K562 (cell line): ENCODE measurements around the gene PPP1R14C. TPM values are rescaled to one million over a fixed set of nuclear protein-coding genes. Genes with fewer than 3 reads are reported as not detected.

Source experiments
- ADNP ChIP-seq: fragments of 200-800 bp; sonication (Bioruptor generic); IDR thresholded peaks from 2 replicates; pipeline ENCODE4 v1.6.1; 2016; ENCODE audit warnings: missing genetic modification characterization, missing compliant biosample characterization
- FOXP1 ChIP-seq: sonication (generic); formaldehyde crosslinking; IDR thresholded peaks from 2 replicates; pipeline ENCODE4 v1.8.0; 2022; ENCODE audit warnings: mild to moderate bottlenecking, missing genetic modification reagents
- KDM4B ChIP-seq, 2 experiments: fragments of 450-650 bp in 1 of 2; sonication (generic) in 1 of 2; IDR thresholded peaks; 2 replicates each; pipeline ENCODE4 v1.6.1; 2016 to 2017; ENCODE audit warnings: borderline replicate concordance in 2 of 2, antibody characterized with exemption in 1 of 2, low read depth in 1 of 2, mild to moderate bottlenecking in 1 of 2
- PCBP2 ChIP-seq: fragments of 200-400 bp; formaldehyde crosslinking; IDR thresholded peaks from 2 replicates; pipeline ENCODE4 v1.6.1; 2018; ENCODE audit warnings: low read length, low read depth, mild to moderate bottlenecking, moderate library complexity; ENCODE audit not compliant: poor library complexity, severe bottlenecking
- XRCC5 ChIP-seq: fragments of 200-400 bp; formaldehyde crosslinking; IDR thresholded peaks from 2 replicates; pipeline ENCODE4 v1.6.1; 2017; ENCODE audit warnings: low read depth, mild to moderate bottlenecking, low read length
- polyA plus RNA-seq, 8 experiments: library from polyadenylated mRNA; depleted of rRNA in 4 of 8; stranded (reverse) in 5 of 8; unstranded in 3 of 8; fragments of >200 nt; fragmentation: Nextera tagmentation in 2 of 8; fragmentation: Illumina TruSeq in 1 of 8; extraction: Ambion mirVana in 2 of 8; extraction: Trizol in 1 of 8; gene quantifications; 2 replicates each; pipeline versions ENCODE4 v1.2.1 to v1.2.3, GENCODE V29; 2011 to 2014; ENCODE audit warnings: inconsistent platforms in 1 of 8, missing spikeins in 1 of 8
- total RNA-seq, 7 experiments: library from RNA; depleted of rRNA in 6 of 7; stranded (reverse); fragments of >200 nt in 6 of 7; fragmentation: Illumina TruSeq in 2 of 7; extraction: Trizol in 2 of 7; gene quantifications; 2 replicates each; pipeline versions ENCODE4 v1.2.1 to v1.2.3, GENCODE V29; 2011 to 2021; ENCODE audit warnings: low replicate concordance in 1 of 7
- TF ChIP-seq, protein P1 (sequence below), 2 experiments: fragments of 450-650 bp; formaldehyde crosslinking in 1 of 2; IDR thresholded peaks; 2 replicates each; pipeline versions ENCODE4 v1.4.0 to v1.6.1; 2014 to 2020; ENCODE audit warnings: mild to moderate bottlenecking in 2 of 2, borderline replicate concordance in 1 of 2, low read depth in 1 of 2
- TF ChIP-seq, protein P2 (sequence below): fragments of 450-650 bp; IDR thresholded peaks from 2 replicates; pipeline ENCODE4 v1.6.1; 2018; ENCODE audit warnings: mild to moderate bottlenecking, low read depth; ENCODE audit not compliant: partially characterized antibody
- TF ChIP-seq, protein P3 (sequence below): fragments of 250-450 bp; sonication (Bioruptor Pico); IDR thresholded peaks from 2 replicates; pipeline ENCODE4 v1.4.0; 2020
- TF ChIP-seq, protein P4 (sequence below): fragments of 450-650 bp; formaldehyde crosslinking; IDR thresholded peaks from 2 replicates; pipeline ENCODE4 v1.4.0; 2020; ENCODE audit warnings: mild to moderate bottlenecking, moderate library complexity
- TF ChIP-seq, protein P5 (sequence below), 3 experiments: IDR thresholded peaks in 2 of 3; conservative IDR thresholded peaks in 1 of 3; 2 replicates each; pipeline ENCODE4 v1.5.1; 2011 to 2012; ENCODE audit warnings: low read length in 3 of 3, mild to moderate bottlenecking in 3 of 3, control low read depth in 2 of 3, improper control_type of control experiment in 1 of 3, inconsistent platforms in 1 of 3, low read depth in 1 of 3, mixed read lengths in 1 of 3, moderate library complexity in 1 of 3; ENCODE audit not compliant: insufficient read depth in 2 of 3

The PPP1R14C gene
- total and polyA plus RNA-seq, 9 of the 15 experiments (the other 6 are each of a cell fraction or from before 2014, with no cell fraction given) = 4.5 to 16.6 (median 11.9) TPM

DNA sequence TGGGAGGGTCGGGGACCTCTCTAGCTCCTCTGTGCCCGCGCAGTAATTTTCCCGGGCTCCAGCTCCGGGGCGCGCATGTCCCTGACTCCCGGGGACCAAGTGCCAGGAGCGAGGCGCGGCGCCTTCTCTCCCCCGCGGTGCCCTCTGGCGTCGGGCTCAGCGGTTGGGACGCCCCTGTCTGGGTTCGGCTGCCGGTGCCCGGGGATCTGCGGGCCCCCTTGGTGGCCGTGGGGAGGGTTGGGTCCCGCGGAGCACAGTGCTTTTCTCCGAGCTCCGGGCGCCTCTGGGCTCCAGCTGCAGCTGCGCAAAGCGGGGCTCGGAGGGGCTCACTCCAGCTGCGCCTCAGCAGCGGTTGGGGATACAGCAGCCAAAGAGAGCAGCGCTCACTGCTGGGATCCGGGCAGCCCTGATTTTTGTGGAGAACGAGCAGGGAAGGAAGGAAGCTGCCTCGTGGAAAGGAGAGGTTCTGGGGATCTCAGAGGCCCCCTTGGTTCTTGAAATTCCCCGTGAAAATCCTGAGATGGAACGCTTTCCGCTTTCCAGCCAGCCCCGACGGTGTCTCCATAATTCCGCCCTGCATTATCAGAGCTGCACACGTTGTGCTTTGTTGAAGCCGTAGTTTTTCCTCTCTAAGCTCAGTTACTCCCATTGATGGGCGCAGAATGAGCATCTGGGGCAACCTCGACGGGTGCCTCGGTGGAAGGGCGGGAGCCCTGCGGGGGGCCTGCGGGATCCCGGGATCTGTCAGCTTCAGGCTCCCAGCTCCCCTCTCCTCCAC, 861 bp downstream of the PPP1R14C start (continued):
- TF ChIP-seq, protein P1, sequence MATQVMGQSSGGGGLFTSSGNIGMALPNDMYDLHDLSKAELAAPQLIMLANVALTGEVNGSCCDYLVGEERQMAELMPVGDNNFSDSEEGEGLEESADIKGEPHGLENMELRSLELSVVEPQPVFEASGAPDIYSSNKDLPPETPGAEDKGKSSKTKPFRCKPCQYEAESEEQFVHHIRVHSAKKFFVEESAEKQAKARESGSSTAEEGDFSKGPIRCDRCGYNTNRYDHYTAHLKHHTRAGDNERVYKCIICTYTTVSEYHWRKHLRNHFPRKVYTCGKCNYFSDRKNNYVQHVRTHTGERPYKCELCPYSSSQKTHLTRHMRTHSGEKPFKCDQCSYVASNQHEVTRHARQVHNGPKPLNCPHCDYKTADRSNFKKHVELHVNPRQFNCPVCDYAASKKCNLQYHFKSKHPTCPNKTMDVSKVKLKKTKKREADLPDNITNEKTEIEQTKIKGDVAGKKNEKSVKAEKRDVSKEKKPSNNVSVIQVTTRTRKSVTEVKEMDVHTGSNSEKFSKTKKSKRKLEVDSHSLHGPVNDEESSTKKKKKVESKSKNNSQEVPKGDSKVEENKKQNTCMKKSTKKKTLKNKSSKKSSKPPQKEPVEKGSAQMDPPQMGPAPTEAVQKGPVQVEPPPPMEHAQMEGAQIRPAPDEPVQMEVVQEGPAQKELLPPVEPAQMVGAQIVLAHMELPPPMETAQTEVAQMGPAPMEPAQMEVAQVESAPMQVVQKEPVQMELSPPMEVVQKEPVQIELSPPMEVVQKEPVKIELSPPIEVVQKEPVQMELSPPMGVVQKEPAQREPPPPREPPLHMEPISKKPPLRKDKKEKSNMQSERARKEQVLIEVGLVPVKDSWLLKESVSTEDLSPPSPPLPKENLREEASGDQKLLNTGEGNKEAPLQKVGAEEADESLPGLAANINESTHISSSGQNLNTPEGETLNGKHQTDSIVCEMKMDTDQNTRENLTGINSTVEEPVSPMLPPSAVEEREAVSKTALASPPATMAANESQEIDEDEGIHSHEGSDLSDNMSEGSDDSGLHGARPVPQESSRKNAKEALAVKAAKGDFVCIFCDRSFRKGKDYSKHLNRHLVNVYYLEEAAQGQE (IDR thresholded peaks at IDR 0.05; ENCODE audit: borderline replicate concordance) = no peak
- TF ChIP-seq, protein P1 (CRISPR knock-in tag; IDR thresholded peaks at IDR 0.05; ENCODE audit: low read depth) = no peak
- no peak for TF ChIP-seq XRCC5
- TF ChIP-seq, protein P2, sequence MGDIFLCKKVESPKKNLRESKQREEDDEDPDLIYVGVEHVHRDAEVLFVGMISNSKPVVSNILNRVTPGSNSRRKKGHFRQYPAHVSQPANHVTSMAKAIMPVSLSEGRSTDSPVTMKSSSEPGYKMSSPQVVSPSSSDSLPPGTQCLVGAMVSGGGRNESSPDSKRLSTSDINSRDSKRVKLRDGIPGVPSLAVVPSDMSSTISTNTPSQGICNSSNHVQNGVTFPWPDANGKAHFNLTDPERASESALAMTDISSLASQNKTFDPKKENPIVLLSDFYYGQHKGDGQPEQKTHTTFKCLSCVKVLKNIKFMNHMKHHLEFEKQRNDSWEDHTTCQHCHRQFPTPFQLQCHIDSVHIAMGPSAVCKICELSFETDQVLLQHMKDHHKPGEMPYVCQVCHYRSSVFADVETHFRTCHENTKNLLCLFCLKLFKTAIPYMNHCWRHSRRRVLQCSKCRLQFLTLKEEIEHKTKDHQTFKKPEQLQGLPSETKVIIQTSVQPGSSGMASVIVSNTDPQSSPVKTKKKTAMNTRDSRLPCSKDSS = no peak
- TF ChIP-seq KDM4B (IDR thresholded peaks at IDR 0.05; ENCODE audit: borderline replicate concordance in 2 of 2, low read depth in 1 of 2) = no peak
- TF ChIP-seq, protein P3, sequence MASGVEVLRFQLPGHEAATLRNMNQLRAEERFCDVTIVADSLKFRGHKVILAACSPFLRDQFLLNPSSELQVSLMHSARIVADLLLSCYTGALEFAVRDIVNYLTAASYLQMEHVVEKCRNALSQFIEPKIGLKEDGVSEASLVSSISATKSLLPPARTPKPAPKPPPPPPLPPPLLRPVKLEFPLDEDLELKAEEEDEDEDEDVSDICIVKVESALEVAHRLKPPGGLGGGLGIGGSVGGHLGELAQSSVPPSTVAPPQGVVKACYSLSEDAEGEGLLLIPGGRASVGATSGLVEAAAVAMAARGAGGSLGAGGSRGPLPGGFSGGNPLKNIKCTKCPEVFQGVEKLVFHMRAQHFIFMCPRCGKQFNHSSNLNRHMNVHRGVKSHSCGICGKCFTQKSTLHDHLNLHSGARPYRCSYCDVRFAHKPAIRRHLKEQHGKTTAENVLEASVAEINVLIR (CRISPR knock-in tag) = no peak
- no peak for TF ChIP-seq PCBP2
- TF ChIP-seq, protein P4, sequence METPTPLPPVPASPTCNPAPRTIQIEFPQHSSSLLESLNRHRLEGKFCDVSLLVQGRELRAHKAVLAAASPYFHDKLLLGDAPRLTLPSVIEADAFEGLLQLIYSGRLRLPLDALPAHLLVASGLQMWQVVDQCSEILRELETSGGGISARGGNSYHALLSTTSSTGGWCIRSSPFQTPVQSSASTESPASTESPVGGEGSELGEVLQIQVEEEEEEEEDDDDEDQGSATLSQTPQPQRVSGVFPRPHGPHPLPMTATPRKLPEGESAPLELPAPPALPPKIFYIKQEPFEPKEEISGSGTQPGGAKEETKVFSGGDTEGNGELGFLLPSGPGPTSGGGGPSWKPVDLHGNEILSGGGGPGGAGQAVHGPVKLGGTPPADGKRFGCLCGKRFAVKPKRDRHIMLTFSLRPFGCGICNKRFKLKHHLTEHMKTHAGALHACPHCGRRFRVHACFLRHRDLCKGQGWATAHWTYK (CRISPR knock-in tag) = no peak
- TF ChIP-seq ADNP (tag) = no peak
- TF ChIP-seq FOXP1 (CRISPR knock-in tag) = no peak
- TF ChIP-seq, protein P5, sequence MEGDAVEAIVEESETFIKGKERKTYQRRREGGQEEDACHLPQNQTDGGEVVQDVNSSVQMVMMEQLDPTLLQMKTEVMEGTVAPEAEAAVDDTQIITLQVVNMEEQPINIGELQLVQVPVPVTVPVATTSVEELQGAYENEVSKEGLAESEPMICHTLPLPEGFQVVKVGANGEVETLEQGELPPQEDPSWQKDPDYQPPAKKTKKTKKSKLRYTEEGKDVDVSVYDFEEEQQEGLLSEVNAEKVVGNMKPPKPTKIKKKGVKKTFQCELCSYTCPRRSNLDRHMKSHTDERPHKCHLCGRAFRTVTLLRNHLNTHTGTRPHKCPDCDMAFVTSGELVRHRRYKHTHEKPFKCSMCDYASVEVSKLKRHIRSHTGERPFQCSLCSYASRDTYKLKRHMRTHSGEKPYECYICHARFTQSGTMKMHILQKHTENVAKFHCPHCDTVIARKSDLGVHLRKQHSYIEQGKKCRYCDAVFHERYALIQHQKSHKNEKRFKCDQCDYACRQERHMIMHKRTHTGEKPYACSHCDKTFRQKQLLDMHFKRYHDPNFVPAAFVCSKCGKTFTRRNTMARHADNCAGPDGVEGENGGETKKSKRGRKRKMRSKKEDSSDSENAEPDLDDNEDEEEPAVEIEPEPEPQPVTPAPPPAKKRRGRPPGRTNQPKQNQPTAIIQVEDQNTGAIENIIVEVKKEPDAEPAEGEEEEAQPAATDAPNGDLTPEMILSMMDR (IDR thresholded peaks at IDR 0.05 in 2 of 3, conservative IDR thresholded peaks at IDR 0.05 in 1 of 3; ENCODE audit: insufficient read depth in 2 of 3, low read depth in 1 of 3, low read length in 3 of 3) = 0 out of 6 replicates have a peak, but pooled peaks of 1 of the 3 experiments have one; percentile 10
